ENCODE measurements around the gene SEMA4D.
A peak's percentile ranks its signal among the peaks of the same experiment; 100 is the strongest.
"Not testable (repeated sequence)": the region's sequence is repeated elsewhere in the genome, so short reads cannot be mapped to it uniquely, and the experiment has no call there.

The SEMA4D gene

DNA sequence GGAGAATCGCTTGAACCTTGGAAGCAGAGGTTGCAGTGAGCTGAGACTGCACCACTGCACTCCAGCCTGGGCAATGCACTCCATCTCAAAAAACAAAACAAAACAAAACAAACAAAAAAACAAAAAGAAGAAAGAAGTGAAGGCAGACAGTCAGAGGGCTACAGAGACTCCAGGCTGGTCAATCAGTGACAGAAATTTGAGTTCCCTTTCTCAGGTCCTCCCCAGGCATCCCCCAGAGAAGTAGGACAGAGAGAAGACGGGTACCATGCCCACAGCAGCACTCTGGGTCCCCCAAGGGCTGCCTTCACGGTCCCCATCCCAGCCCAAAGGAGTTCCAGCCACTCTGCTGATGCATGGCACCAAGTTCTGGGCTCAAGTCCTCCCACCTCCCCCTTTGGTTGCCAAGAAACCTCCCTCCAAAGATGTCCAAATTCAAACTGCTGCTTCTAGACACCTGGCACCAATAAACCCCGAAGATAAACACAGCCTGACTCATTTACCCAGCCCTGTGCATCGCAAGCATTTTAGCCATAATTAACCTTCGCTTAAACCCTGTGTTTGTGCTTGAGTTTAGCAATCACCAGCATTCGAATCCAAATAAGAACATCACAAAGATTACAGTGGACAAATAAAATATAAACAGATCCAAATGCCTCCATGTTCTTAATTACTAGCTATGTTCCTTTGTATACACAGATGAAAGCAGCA, 24.0 kb downstream of the SEMA4D start:
- H3K9me3 Mint-ChIP-seq: no peaks in the 10 kb centered on the region
- TF ChIP-seq, protein P1, sequence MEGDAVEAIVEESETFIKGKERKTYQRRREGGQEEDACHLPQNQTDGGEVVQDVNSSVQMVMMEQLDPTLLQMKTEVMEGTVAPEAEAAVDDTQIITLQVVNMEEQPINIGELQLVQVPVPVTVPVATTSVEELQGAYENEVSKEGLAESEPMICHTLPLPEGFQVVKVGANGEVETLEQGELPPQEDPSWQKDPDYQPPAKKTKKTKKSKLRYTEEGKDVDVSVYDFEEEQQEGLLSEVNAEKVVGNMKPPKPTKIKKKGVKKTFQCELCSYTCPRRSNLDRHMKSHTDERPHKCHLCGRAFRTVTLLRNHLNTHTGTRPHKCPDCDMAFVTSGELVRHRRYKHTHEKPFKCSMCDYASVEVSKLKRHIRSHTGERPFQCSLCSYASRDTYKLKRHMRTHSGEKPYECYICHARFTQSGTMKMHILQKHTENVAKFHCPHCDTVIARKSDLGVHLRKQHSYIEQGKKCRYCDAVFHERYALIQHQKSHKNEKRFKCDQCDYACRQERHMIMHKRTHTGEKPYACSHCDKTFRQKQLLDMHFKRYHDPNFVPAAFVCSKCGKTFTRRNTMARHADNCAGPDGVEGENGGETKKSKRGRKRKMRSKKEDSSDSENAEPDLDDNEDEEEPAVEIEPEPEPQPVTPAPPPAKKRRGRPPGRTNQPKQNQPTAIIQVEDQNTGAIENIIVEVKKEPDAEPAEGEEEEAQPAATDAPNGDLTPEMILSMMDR (IDR thresholded peaks at IDR 0.05): no peak
- H3K4me1 Mint-ChIP-seq: peaks cover 47% of the 10 kb centered on the region
- peak overlapping the region; percentile 89 for H3K27ac Mint-ChIP-seq
- H3K4me3 Mint-ChIP-seq: no peak overlapping the region
- H3K27me3 Mint-ChIP-seq (ENCODE audit: low read depth, poor library complexity): peaks cover 4% of the 10 kb centered on the region
- DNase-seq: no peak
- peaks cover 17% of the 10 kb centered on the region for H3K36me3 Mint-ChIP-seq (ENCODE audit: low read depth)

DNA sequence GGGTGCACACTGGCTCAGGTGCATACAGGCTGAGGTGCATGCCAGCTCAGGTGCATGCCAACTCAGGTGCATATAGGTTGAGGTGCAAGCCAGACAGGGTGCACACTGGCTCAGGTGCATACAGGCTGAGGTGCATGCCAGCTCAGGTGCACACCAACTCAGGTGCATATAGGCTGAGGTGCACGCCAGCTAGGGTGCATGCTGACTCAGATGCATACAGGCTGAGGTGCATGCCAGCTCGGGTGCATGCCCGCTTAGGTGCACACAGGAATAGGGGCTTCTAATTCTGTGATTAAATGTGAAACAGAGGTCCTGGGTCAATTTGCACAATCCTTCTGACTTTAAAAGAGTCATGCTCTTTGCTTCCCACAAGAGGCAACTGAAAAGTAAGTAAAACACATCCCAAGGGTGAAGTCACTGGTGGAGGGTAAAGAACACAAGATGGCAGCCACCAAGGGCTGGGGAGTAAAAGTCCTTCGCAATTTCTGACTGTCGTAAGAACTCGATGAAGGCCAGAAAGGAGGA, 26.1 kb downstream of the SEMA4D start:
- not testable (repeated sequence) for H3K27me3 Mint-ChIP-seq (ENCODE audit: low read depth, poor library complexity); H3K4me3 Mint-ChIP-seq; H3K9me3 Mint-ChIP-seq; H3K36me3 Mint-ChIP-seq (ENCODE audit: low read depth); DNase-seq; H3K27ac Mint-ChIP-seq
- peaks cover 48% of the 10 kb centered on the region for H3K4me1 Mint-ChIP-seq

DNA sequence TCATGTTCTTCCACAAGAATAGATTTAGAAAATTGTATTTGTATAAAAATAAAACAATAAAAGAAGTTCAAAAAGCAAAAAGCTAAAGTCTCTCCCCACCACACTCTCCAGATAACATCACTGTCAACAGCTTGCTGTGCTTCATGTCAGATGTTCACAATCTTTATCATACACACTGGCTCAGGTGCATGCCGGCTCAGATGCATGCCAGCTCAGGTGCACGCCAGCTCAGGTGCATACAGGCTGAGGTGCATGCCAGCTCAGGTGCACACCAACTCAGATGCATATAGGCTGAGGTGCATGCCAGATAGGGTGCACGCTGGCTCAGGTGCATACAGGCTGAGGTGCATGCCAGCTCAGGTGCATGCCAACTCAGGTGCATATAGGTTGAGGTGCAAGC, 26.5 kb downstream of the SEMA4D start:
- Mint-ChIP-seq H3K4me3 (no peak overlapping the region), H3K27me3 (ENCODE audit: low read depth, poor library complexity) (no peaks in the 10 kb centered on the region), H3K9me3 (no peaks in the 10 kb centered on the region), H3K27ac (no peak overlapping the region), H3K4me1 (peaks cover 49% of the 10 kb centered on the region), H3K36me3 (ENCODE audit: low read depth) (peaks cover 9% of the 10 kb centered on the region)
- TF ChIP-seq, protein P1 (IDR thresholded peaks at IDR 0.05): no peak
- DNase-seq: no peak

DNA sequence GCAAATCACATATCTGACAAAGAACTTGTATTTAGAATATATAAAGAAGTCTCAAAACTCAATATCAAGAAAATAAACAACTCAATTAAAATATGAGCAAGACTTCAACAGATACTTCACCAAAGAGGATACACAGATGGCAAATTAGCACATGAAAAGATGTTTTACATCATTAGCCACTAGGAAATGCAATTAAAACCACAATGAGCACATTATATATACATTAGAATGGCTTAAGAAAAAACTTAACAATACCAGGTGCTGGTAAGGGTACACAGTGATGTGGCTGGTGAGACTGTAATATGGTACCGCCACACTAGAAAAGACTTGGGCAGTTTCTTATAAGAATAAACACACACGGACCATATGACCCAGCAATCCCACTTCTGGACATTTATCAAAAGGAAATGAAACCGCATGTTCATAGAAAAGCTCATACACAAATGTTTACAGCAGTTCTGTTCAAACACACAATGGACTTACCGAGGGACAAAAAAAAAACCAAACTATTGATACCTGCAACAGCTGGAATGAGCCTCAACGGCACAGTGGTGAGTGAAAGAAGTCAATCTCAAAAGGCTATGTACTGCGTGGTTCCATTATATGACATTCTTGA, 27.6 kb downstream of the SEMA4D start:
- Mint-ChIP-seq H3K9me3 (no peaks in the 10 kb centered on the region), H3K4me3 (no peak overlapping the region), H3K36me3 (ENCODE audit: low read depth) (peaks cover 9% of the 10 kb centered on the region), H3K27ac (no peak overlapping the region), H3K27me3 (ENCODE audit: low read depth, poor library complexity) (no peaks in the 10 kb centered on the region), H3K4me1 (peaks cover 53% of the 10 kb centered on the region)
- DNase-seq: no peak
- TF ChIP-seq, protein P1 (IDR thresholded peaks at IDR 0.05): no peak

DNA sequence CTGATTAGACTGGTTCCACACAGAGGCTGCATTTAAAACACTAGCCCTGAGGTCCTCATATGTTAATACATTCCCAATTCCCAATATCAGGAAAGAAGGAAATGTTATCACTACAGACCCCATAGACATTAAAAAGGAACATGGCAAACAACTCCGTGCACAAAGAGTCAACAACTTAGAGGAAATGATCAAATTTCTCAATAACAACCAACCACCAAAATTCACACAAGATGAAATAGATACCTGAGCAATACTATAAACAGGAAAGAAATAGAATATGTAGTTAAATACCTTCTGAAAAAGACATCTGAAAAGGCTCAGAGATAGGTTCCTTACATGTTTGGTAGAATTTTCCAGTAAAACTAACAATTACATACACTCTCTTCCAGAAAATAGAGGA, 28.9 kb downstream of the SEMA4D start:
- H3K4me1 Mint-ChIP-seq: peaks cover 57% of the 10 kb centered on the region
- H3K27ac Mint-ChIP-seq: no peak overlapping the region
- H3K27me3 Mint-ChIP-seq (ENCODE audit: low read depth, poor library complexity): no peaks in the 10 kb centered on the region
- peaks cover 11% of the 10 kb centered on the region for H3K36me3 Mint-ChIP-seq (ENCODE audit: low read depth)
- DNase-seq: no peak
- TF ChIP-seq, protein P1 (IDR thresholded peaks at IDR 0.05): no peak
- H3K4me3 Mint-ChIP-seq: no peak overlapping the region
- H3K9me3 Mint-ChIP-seq: no peaks in the 10 kb centered on the region

DNA sequence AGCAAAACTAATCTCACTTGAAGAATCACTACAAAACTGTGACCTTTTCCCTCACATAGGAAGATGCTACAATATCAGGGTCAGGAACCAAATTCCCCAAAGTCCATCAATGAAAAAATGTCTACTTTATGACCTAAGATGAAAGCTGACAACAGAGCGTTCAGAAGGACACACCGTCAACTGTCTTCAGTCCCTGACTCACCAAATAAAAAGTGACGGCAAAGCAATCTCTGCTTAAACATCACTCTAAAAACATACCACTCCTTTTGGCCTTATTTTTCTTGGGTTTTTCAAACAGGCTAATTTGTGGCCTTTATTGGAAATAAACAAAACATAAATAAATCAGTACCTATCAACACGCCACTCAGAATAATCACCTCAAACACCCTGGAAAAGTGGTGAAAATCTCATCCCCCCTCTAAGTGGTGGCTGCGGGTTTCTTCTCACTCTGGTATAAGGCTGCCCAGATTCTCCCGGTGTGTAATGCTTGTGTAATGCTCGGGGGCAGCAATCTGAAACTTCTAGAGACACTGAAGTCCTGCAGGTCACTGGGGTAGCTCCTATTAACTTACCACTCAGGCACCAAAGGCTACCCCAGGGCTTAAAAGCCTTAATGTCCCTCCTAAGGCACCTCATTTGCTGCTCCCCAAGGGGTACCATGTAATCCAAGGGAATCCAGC, 29.5 kb downstream of the SEMA4D start:
- H3K27ac Mint-ChIP-seq: no peak overlapping the region
- peaks cover 13% of the 10 kb centered on the region for H3K36me3 Mint-ChIP-seq (ENCODE audit: low read depth)
- TF ChIP-seq, protein P1 (IDR thresholded peaks at IDR 0.05): no peak
- no peaks in the 10 kb centered on the region for H3K27me3 Mint-ChIP-seq (ENCODE audit: low read depth, poor library complexity)
- no peak overlapping the region for H3K4me3 Mint-ChIP-seq
- H3K4me1 Mint-ChIP-seq: peaks cover 55% of the 10 kb centered on the region
- DNase-seq: no peak
- H3K9me3 Mint-ChIP-seq: no peaks in the 10 kb centered on the region

Measured in nephron progenitor cell (in vitro differentiated cells).